Activated T-cell treated with anti-CD3 and anti-CD28 coated beads, Interleukin-2, amount 50 U/mL, for 4 hours (primary cell): ENCODE data around the gene CHRNA9. TPM values are rescaled to one million over a fixed set of nuclear protein-coding genes. Genes with fewer than 3 reads are reported as not detected.

Source experiments
- ATAC-seq, 2 donors: fragments of 200-7000 bp; cut with Tn5 transposase; one replicate each; pipeline ENCODE4 v1.10.0; 2021
- DNase-seq: peaks from one replicate; pipeline ENCODE4 v3.0.0-alpha.2; 2020
- H3K27me3 Mint-ChIP-seq: one replicate; pipeline ENCODE4 v1.8.0; 2021; ENCODE audit warnings: low read depth, mixed read lengths
- H3K36me3 Mint-ChIP-seq: one replicate; pipeline ENCODE4 v1.8.0; 2022; ENCODE audit warnings: mixed read lengths; ENCODE audit not compliant: insufficient read depth
- H3K4me1 Mint-ChIP-seq: one replicate; pipeline ENCODE4 v1.8.0; 2021; ENCODE audit warnings: low read depth, mixed read lengths
- H3K4me3 Mint-ChIP-seq: one replicate; pipeline ENCODE4 v1.8.0; 2021; ENCODE audit warnings: mild to moderate bottlenecking, moderate library complexity, mixed read lengths
- H3K9me3 Mint-ChIP-seq: one replicate; pipeline ENCODE4 v1.8.0; 2021; ENCODE audit warnings: mixed read lengths
- total RNA-seq, 3 donors: library from RNA; stranded (reverse); gene quantifications; one replicate each; pipeline ENCODE4 v1.2.1, GENCODE V29; 2021

Gene CHRNA9
- total RNA-seq, 3 donors from 2014 or later: not detected

- DNase-seq: no peak
- H3K36me3 Mint-ChIP-seq: no peaks in the 10 kb centered on the region
- no peaks in the 10 kb centered on the region for H3K27me3 Mint-ChIP-seq
Measured at GRCh38 chr4:40401631-40402030, 66.5 kb downstream of the CHRNA9 start.

GRCh38 chr4:40402556-40402955 lies 67.4 kb downstream of the CHRNA9 start:
- DNase-seq (no peak), ATAC-seq (no peak)
- Mint-ChIP-seq H3K27me3 (no peaks in the 10 kb centered on the region), H3K36me3 (no peaks in the 10 kb centered on the region), H3K4me1 (no peaks in the 10 kb centered on the region), H3K4me3 (no peak overlapping the region), H3K9me3 (peaks cover 5% of the 10 kb centered on the region)

More at GRCh38 chr4:40401631-40402030, 66.5 kb downstream of the CHRNA9 start:
- no peaks in the 10 kb centered on the region for H3K4me1 Mint-ChIP-seq
- H3K9me3 Mint-ChIP-seq: no peaks in the 10 kb centered on the region
- ATAC-seq: no peak
- no peak overlapping the region for H3K4me3 Mint-ChIP-seq

DNA sequence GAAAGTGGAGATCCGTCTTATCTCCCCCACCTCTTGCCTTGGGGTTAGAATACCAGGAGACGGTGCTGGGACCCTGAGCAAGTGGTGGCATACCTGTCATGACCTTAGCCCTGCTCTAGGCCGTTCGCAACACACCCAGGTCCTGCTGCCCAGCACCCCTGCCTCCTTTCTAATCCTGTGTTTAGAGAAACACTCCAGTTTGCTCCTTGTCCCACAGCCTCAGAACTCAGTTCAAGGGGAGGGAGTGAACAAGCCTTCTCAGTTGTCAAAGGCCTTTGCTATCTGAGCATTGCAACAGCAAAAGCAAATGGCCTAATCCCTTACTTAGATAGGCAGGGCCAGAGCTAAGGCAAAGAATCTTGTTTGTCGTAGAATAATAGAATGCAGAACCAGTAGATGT lies 67.9 kb downstream of the CHRNA9 start:
- ATAC-seq: no peak
- Mint-ChIP-seq H3K36me3 (no peaks in the 10 kb centered on the region), H3K4me1 (no peaks in the 10 kb centered on the region), H3K4me3 (no peak overlapping the region), H3K27me3 (no peaks in the 10 kb centered on the region), H3K9me3 (peaks cover 9% of the 10 kb centered on the region)
- DNase-seq: no peak

Other genes starting within 250 kb of the CHRNA9 start
- gene RHOH, start 138.3 kb upstream of the CHRNA9 start, total RNA-seq: 100 to 1,000 TPM; 164 to 204 (median 170) TPM